GM06990 (cell line): ENCODE results near the gene SH3BP4.

Source experiments
- DNase-seq: peaks from one replicate; pipeline ENCODE4 v3.0.0-alpha.2; 2011; ENCODE audit not compliant: insufficient read length; ENCODE audit errors: extremely low read depth
- H3K27me3 ChIP-seq: replicated peaks from 2 replicates; pipeline ENCODE4 v1.6.0; 2011; ENCODE audit warnings: low read length; ENCODE audit not compliant: control insufficient read depth, insufficient read depth
- H3K36me3 ChIP-seq: 2 replicates; pipeline ENCODE4 v1.5.1; 2011; ENCODE audit warnings: low read length; ENCODE audit not compliant: control insufficient read depth, insufficient read depth
- H3K4me3 ChIP-seq: replicated peaks from 2 replicates; pipeline ENCODE4 v1.5.1; 2011; ENCODE audit warnings: low read depth, mild to moderate bottlenecking, control low read depth, low read length
- CTCF ChIP-seq: IDR thresholded peaks from 2 replicates; pipeline ENCODE4 v1.5.1; 2011; ENCODE audit warnings: low read length, control low read depth, mild to moderate bottlenecking, inconsistent platforms; ENCODE audit not compliant: insufficient read depth, poor library complexity, severe bottlenecking

SH3BP4 gene

GRCh38 chr2:235086481-235087184 lies 134.8 kb downstream of the SH3BP4 start:
- Histone ChIP-seq H3K36me3 (no peaks in the 10 kb centered on the region), H3K27me3 (no peaks in the 10 kb centered on the region), H3K4me3 (no peak overlapping the region)
- TF ChIP-seq CTCF, result no peak
- DNase-seq, result no peak

GRCh38 chr2:235087832-235088495 lies 136.1 kb downstream of the SH3BP4 start:
- DNase-seq, result no peak
- H3K27me3 ChIP-seq, result no peaks in the 10 kb centered on the region
- H3K4me3 ChIP-seq, result no peak overlapping the region
- no peaks in the 10 kb centered on the region for H3K36me3 ChIP-seq
- TF ChIP-seq CTCF, result no peak

- no peak for DNase-seq
- Histone ChIP-seq H3K27me3 (no peaks in the 10 kb centered on the region), H3K4me3 (no peak overlapping the region), H3K36me3 (no peaks in the 10 kb centered on the region)
- TF ChIP-seq CTCF, result no peak
Observed at GRCh38 chr2:235088496-235088921, 136.7 kb downstream of the SH3BP4 start.

- H3K4me3 ChIP-seq, result no peak overlapping the region
- no peaks in the 10 kb centered on the region for H3K27me3 ChIP-seq
- DNase-seq, result no peak
- H3K36me3 ChIP-seq, result no peaks in the 10 kb centered on the region
- TF ChIP-seq CTCF, result no peak
Observed at GRCh38 chr2:235091421-235091820, 139.6 kb downstream of the SH3BP4 start.

GRCh38 chr2:235091983-235092382 lies 140.2 kb downstream of the SH3BP4 start:
- no peak for DNase-seq
- Histone ChIP-seq H3K4me3 (no peak overlapping the region), H3K27me3 (no peaks in the 10 kb centered on the region), H3K36me3 (no peaks in the 10 kb centered on the region)
- TF ChIP-seq CTCF, result no peak
